Retina (tissue), 1 donor: Measurements from ENCODE around the gene TTLL7.

ENCODE experiments used
- DNase-seq: peaks from one replicate; pipeline ENCODE4 v3.0.0-alpha.2; 2016

The TTLL7 gene

GRCh38 chr1:83857716-83858115 is 141.2 kb downstream of the TTLL7 start:
- no peak for DNase-seq

GRCh38 chr1:83857103-83857502 is 141.8 kb downstream of the TTLL7 start:
- DNase-seq = no peak

- no peak for DNase-seq
Observed at GRCh38 chr1:83856381-83856780, 142.6 kb downstream of the TTLL7 start.

- DNase-seq = no peak
Observed at GRCh38 chr1:83854456-83854855, 144.5 kb downstream of the TTLL7 start.

- DNase-seq = no peak
Observed at GRCh38 chr1:83850834-83851233, 148.1 kb downstream of the TTLL7 start.

GRCh38 chr1:83849191-83850061 is 149.5 kb downstream of the TTLL7 start:
- DNase-seq = no peak

- peak; percentile 33 for DNase-seq
Observed at GRCh38 chr1:83846138-83846537, 152.8 kb downstream of the TTLL7 start.

- DNase-seq = peak; percentile 45
Observed at GRCh38 chr1:83845437-83846071, 153.4 kb downstream of the TTLL7 start.

- DNase-seq = no peak
Observed at GRCh38 chr1:83844546-83844945, 154.4 kb downstream of the TTLL7 start.

- no peak for DNase-seq
Observed at GRCh38 chr1:83839566-83840173, 159.3 kb downstream of the TTLL7 start.

GRCh38 chr1:83838573-83838972 is 160.4 kb downstream of the TTLL7 start:
- DNase-seq = no peak

GRCh38 chr1:83836543-83836942 is 162.4 kb downstream of the TTLL7 start:
- DNase-seq = no peak

- DNase-seq = no peak
Observed at GRCh38 chr1:83834621-83835264, 164.2 kb downstream of the TTLL7 start.

GRCh38 chr1:83832194-83832593 is 166.7 kb downstream of the TTLL7 start:
- no peak for DNase-seq

- no peak for DNase-seq
Observed at GRCh38 chr1:83829106-83829505, 169.8 kb downstream of the TTLL7 start.

- DNase-seq = no peak
Observed at GRCh38 chr1:83828456-83828855, 170.5 kb downstream of the TTLL7 start.

- DNase-seq = no peak
Observed at GRCh38 chr1:83827741-83828140, 171.2 kb downstream of the TTLL7 start.

- no peak for DNase-seq
Observed at GRCh38 chr1:83822208-83822607, 176.7 kb downstream of the TTLL7 start.

GRCh38 chr1:83819436-83819835 is 179.5 kb downstream of the TTLL7 start:
- DNase-seq = no peak

- no peak for DNase-seq
Observed at GRCh38 chr1:83818916-83819315, 180.0 kb downstream of the TTLL7 start.

- no peak for DNase-seq
Observed at GRCh38 chr1:83816836-83817235, 182.1 kb downstream of the TTLL7 start.

- DNase-seq = no peak
Observed at GRCh38 chr1:83815330-83815729, 183.6 kb downstream of the TTLL7 start.
